ENCODE measurements around the gene KLHL29. TPM values are rescaled to one million over a fixed set of nuclear protein-coding genes. Genes with fewer than 3 reads are reported as not detected.
A peak's percentile ranks its signal among the peaks of the same experiment; 100 is the strongest.

Gene KLHL29
- polyA plus RNA-seq, 3 donors = 0.03 TPM; not detected in 2

GRCh38 chr2:23565374-23565773 is 180.4 kb downstream of the KLHL29 start:
- Histone ChIP-seq H3K4me2 (replicated peaks; ENCODE audit: extremely low read depth, low read length, poor library complexity, severe bottlenecking) (no peak overlapping the region), H3K9ac (ENCODE audit: insufficient read depth, low read length, poor library complexity, severe bottlenecking) (no peak overlapping the region), H3K9me3 (replicated peaks in 1 of 2; ENCODE audit: control insufficient read depth in 1 of 2, insufficient read depth in 1 of 2, low read length in 2 of 2) (no peaks in the 10 kb centered on the region), H4K20me1 (ENCODE audit: insufficient read depth, low read length) (no peaks in the 10 kb centered on the region), H3K4me1 (ENCODE audit: control insufficient read depth in 1 of 2, insufficient read depth in 2 of 2, low read length in 2 of 2) (no peaks in the 10 kb centered on the region), H3K4me3 (replicated peaks in 1 of 3; ENCODE audit: low read depth in 2 of 3, low read length in 3 of 3) (no peak overlapping the region), H3K27me3 (ENCODE audit: control insufficient read depth in 2 of 2, insufficient read depth in 2 of 2, low read length in 2 of 2) (no peaks in the 10 kb centered on the region), H3K27ac (ENCODE audit: low read depth in 1 of 2, low read length in 2 of 2) (no peak overlapping the region), H3K79me2 (ENCODE audit: insufficient read depth, low read length) (no peaks in the 10 kb centered on the region), H2AFZ (ENCODE audit: insufficient read depth, low read depth, low read length, poor library complexity, severe bottlenecking) (no peak overlapping the region), H3K36me3 (replicated peaks in 1 of 2; ENCODE audit: control insufficient read depth in 1 of 2, insufficient read depth in 2 of 2, low read length in 2 of 2) (no peaks in the 10 kb centered on the region)
- intact Hi-C loops (cut with micrococcal nuclease) = no loop called here
- Mint-ChIP-seq H3K36me3 (no peaks in the 10 kb centered on the region), H3K27me3 (ENCODE audit: low read depth in 3 of 3) (peaks cover 2 to 11% (median 2%) of the 10 kb centered on the region in 3 donors), H3K27ac (peak overlapping the region in 1 of 7 donors; percentile 46), H3K9me3 (peaks cover 0 to 2% (median 0%) of the 10 kb centered on the region in 7 donors), H3K4me1 (no peaks in the 10 kb centered on the region), H3K4me3 (no peak overlapping the region)
- no peak for TF ChIP-seq CTCF (IDR thresholded peaks at IDR 0.05)
- no peak for DNase-seq
- 96% methylated on average over 4 of the region's 9 CpGs for WGBS (ENCODE audit: insufficient coverage)

- H3K36me3 ChIP-seq (replicated peaks in 1 of 2; ENCODE audit: control insufficient read depth in 1 of 2, insufficient read depth in 2 of 2, low read length in 2 of 2) = no peaks in the 10 kb centered on the region
- no peaks in the 10 kb centered on the region for H4K20me1 ChIP-seq (ENCODE audit: insufficient read depth, low read length)
- peaks cover 2 to 11% (median 2%) of the 10 kb centered on the region in 3 donors for H3K27me3 Mint-ChIP-seq (ENCODE audit: low read depth in 3 of 3)
- no peaks in the 10 kb centered on the region for H3K36me3 Mint-ChIP-seq
- intact Hi-C loops (cut with micrococcal nuclease) = no loop called here
- H3K4me1 ChIP-seq (ENCODE audit: control insufficient read depth in 1 of 2, insufficient read depth in 2 of 2, low read length in 2 of 2) = no peaks in the 10 kb centered on the region
- no peak overlapping the region for H3K4me2 ChIP-seq (replicated peaks; ENCODE audit: extremely low read depth, low read length, poor library complexity, severe bottlenecking)
- no peak overlapping the region for H3K4me3 Mint-ChIP-seq
- no peaks in the 10 kb centered on the region for H3K79me2 ChIP-seq (ENCODE audit: insufficient read depth, low read length)
- no peaks in the 10 kb centered on the region for H3K9me3 ChIP-seq (replicated peaks in 1 of 2; ENCODE audit: control insufficient read depth in 1 of 2, insufficient read depth in 1 of 2, low read length in 2 of 2)
- WGBS (ENCODE audit: insufficient coverage) = 86% methylated on average over 2 of the region's 6 CpGs
- peak overlapping the region in 1 of 7 donors; percentile 46 for H3K27ac Mint-ChIP-seq
- no peaks in the 10 kb centered on the region for H3K27me3 ChIP-seq (ENCODE audit: control insufficient read depth in 2 of 2, insufficient read depth in 2 of 2, low read length in 2 of 2)
- no peak for TF ChIP-seq CTCF (IDR thresholded peaks at IDR 0.05)
- H3K4me3 ChIP-seq (replicated peaks in 1 of 3; ENCODE audit: low read depth in 2 of 3, low read length in 3 of 3) = no peak overlapping the region
- no peak overlapping the region for H3K9ac ChIP-seq (ENCODE audit: insufficient read depth, low read length, poor library complexity, severe bottlenecking)
- no peak for DNase-seq
- no peak overlapping the region for H2AFZ ChIP-seq (ENCODE audit: insufficient read depth, low read depth, low read length, poor library complexity, severe bottlenecking)
- peaks cover 0 to 2% (median 0%) of the 10 kb centered on the region in 7 donors for H3K9me3 Mint-ChIP-seq
- no peak overlapping the region for H3K27ac ChIP-seq (ENCODE audit: low read depth in 1 of 2, low read length in 2 of 2)
- no peaks in the 10 kb centered on the region for H3K4me1 Mint-ChIP-seq
These were observed 180.8 kb downstream of the KLHL29 start for GRCh38 chr2:23565814-23566213.
